ENCODE measurements around the gene AKAP6. TPM values are rescaled to one million over a fixed set of nuclear protein-coding genes. Genes with fewer than 3 reads are reported as not detected.

The AKAP6 gene
- total and polyA plus RNA-seq, 10 of the 15 experiments (the other 5 are each of a cell fraction or from before 2014, with no cell fraction given): 0.35 to 5.9 (median 2.2) TPM

GRCh38 chr14:32336702-32337101 lies 7.6 kb downstream of the AKAP6 start (continued):
- TF ChIP-seq MAX (IDR thresholded peaks at IDR 0.05; ENCODE audit: low read depth, low read length) (no peak), E2F4 (IDR thresholded peaks at IDR 0.05; ENCODE audit: low read depth, low read length) (no peak), TCF7 (IDR thresholded peaks at IDR 0.05; ENCODE audit: borderline replicate concordance) (no peak), CHD4 (IDR thresholded peaks at IDR 0.05) (no peak), ZNF24 (IDR thresholded peaks at IDR 0.05) (no peak)
- TF ChIP-seq, protein P1, sequence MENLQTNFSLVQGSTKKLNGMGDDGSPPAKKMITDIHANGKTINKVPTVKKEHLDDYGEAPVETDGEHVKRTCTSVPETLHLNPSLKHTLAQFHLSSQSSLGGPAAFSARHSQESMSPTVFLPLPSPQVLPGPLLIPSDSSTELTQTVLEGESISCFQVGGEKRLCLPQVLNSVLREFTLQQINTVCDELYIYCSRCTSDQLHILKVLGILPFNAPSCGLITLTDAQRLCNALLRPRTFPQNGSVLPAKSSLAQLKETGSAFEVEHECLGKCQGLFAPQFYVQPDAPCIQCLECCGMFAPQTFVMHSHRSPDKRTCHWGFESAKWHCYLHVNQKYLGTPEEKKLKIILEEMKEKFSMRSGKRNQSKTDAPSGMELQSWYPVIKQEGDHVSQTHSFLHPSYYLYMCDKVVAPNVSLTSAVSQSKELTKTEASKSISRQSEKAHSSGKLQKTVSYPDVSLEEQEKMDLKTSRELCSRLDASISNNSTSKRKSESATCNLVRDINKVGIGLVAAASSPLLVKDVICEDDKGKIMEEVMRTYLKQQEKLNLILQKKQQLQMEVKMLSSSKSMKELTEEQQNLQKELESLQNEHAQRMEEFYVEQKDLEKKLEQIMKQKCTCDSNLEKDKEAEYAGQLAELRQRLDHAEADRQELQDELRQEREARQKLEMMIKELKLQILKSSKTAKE (IDR thresholded peaks at IDR 0.05; ENCODE audit: low read depth, poor library complexity, severe bottlenecking): no peak

DNA sequence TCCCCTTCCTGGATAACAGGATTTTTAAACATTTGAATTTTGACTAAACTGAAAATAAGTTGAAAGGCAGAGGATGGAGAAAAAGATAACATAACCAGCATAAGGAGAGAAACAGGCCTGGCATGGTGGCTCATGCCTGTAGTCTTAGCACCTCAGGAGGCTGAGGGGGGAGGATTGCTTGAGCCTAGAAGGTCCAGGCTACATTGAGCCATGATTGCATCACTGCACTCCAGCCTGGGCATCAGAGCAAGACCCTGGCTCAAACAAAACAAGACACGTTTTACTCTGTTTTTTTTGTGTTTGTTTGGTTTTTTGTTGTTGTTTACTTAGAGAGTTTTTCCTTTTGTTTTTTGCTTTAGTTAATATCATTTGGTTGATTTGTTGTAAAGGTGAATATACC lies 8.7 kb downstream of the AKAP6 start:
- Histone ChIP-seq H2AFZ (ENCODE audit: control insufficient read depth, low read depth, low read length) (no peak overlapping the region), H3K79me2 (ENCODE audit: control insufficient read depth, insufficient read depth, low read length) (no peaks in the 10 kb centered on the region), H3K4me2 (ENCODE audit: control insufficient read depth, insufficient read depth) (no peak overlapping the region), H3K27me3 (replicated peaks in 1 of 2; ENCODE audit: control insufficient read depth in 2 of 2, insufficient read depth in 2 of 2, low read length in 1 of 2) (no peaks in the 10 kb centered on the region), H3K9me3 (replicated peaks; ENCODE audit: control insufficient read depth, insufficient read depth, low read length) (no peaks in the 10 kb centered on the region), H3K36me3 (ENCODE audit: control insufficient read depth in 2 of 2, insufficient read depth in 2 of 2, low read length in 1 of 2) (no peaks in the 10 kb centered on the region), H3K9ac (ENCODE audit: control insufficient read depth, insufficient read depth, low read length) (no peak overlapping the region), H3K4me1 (ENCODE audit: control insufficient read depth, insufficient read depth, low read length) (no peaks in the 10 kb centered on the region), H3K27ac (ENCODE audit: control insufficient read depth, insufficient read depth) (no peak overlapping the region), H4K20me1 (ENCODE audit: control insufficient read depth, insufficient read depth) (no peaks in the 10 kb centered on the region), H3K4me3 (no peak overlapping the region)
- in situ Hi-C loops (cut with MboI) (no loop called here), intact Hi-C loops (cut with micrococcal nuclease; ENCODE audit: unreplicated experiment) (no loop called here)
- ChIA-PET CTCF (no interaction called here), SMC1A (ENCODE audit: uncharacterized antibody, unreplicated experiment) (no interaction called here), RAD21 (ENCODE audit: unreplicated experiment) (no interaction called here), POLR2A (no interaction called here)
- 0% methylated on average over 1 of the region's 1 CpG for WGBS (ENCODE audit: insufficient coverage, insufficient replicate concordance, low lambda C conversion rate, missing lambda C conversion rate)
- no peak for ATAC-seq
- FAIRE-seq: no peak
- DNase-seq (ENCODE audit: low read depth, low spot score): no peak
- no TSS peak for BruUV-seq (replicated peaks)
- no peak for TF ChIP-seq ZBTB4 (CRISPR knock-in tag; IDR thresholded peaks at IDR 0.05)
- TF ChIP-seq SMAD1 (IDR thresholded peaks at IDR 0.05; ENCODE audit: low read depth, partially characterized antibody): no peak
- TF ChIP-seq NFYA (IDR thresholded peaks at IDR 0.05; ENCODE audit: borderline replicate concordance, low read depth, low read length): no peak
- no peak for TF ChIP-seq STAT1 (conservative IDR thresholded peaks at IDR 0.05)
- no peak for TF ChIP-seq SMAD5 (IDR thresholded peaks at IDR 0.05; ENCODE audit: low read depth)
- TF ChIP-seq SUZ12 (IDR thresholded peaks at IDR 0.05; ENCODE audit: unreplicated experiment): no peak
- no peak for TF ChIP-seq STAT3 (IDR thresholded peaks at IDR 0.05; ENCODE audit: low read depth, low read length)
